Astrocyte of the spinal cord (primary cell): ENCODE results near the gene SETD5.

Source experiments
- DNase-seq: peaks from one replicate; pipeline ENCODE4 v3.0.0; 2011; ENCODE audit warnings: low read depth, low spot score
- H3K4me3 ChIP-seq: 2 replicates; pipeline ENCODE4 v1.5.1; 2011; ENCODE audit warnings: low read depth, mild to moderate bottlenecking, low read length, moderate library complexity
- in situ Hi-C: cut with HindIII; loops from 2 replicates; pipeline ENCODE4 v1.10.0; 2017; ENCODE audit warnings: low sequenced_read_pairs
- TF ChIP-seq, protein P1 (sequence below): IDR thresholded peaks from 2 replicates; pipeline ENCODE4 v1.5.1; 2012; ENCODE audit warnings: low read depth, mild to moderate bottlenecking, low read length, inconsistent platforms

The SETD5 gene

DNA sequence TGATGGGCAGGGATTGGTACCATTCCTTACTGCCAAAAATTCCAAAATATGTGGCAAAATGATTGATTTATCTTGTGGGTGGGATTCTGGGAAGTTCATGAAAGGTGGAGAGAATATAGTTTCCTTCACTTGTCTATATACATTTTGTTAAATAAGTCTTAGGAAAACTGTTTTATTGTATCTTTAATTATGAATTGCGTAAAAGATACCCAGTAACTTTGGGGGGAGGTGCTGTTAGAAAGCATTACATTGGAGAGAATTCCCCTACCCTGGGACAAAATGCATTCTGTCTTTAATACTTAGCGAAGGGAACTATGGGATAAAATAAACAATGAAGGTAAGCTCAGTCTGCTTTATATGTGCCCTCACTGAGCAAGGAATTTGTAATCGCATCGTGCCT lies 4.6 kb downstream of the SETD5 start:
- in situ Hi-C loops: no loop called here
- DNase-seq: no peak
- TF ChIP-seq, protein P1, sequence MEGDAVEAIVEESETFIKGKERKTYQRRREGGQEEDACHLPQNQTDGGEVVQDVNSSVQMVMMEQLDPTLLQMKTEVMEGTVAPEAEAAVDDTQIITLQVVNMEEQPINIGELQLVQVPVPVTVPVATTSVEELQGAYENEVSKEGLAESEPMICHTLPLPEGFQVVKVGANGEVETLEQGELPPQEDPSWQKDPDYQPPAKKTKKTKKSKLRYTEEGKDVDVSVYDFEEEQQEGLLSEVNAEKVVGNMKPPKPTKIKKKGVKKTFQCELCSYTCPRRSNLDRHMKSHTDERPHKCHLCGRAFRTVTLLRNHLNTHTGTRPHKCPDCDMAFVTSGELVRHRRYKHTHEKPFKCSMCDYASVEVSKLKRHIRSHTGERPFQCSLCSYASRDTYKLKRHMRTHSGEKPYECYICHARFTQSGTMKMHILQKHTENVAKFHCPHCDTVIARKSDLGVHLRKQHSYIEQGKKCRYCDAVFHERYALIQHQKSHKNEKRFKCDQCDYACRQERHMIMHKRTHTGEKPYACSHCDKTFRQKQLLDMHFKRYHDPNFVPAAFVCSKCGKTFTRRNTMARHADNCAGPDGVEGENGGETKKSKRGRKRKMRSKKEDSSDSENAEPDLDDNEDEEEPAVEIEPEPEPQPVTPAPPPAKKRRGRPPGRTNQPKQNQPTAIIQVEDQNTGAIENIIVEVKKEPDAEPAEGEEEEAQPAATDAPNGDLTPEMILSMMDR: no peak
- H3K4me3 ChIP-seq: no peak overlapping the region

DNA sequence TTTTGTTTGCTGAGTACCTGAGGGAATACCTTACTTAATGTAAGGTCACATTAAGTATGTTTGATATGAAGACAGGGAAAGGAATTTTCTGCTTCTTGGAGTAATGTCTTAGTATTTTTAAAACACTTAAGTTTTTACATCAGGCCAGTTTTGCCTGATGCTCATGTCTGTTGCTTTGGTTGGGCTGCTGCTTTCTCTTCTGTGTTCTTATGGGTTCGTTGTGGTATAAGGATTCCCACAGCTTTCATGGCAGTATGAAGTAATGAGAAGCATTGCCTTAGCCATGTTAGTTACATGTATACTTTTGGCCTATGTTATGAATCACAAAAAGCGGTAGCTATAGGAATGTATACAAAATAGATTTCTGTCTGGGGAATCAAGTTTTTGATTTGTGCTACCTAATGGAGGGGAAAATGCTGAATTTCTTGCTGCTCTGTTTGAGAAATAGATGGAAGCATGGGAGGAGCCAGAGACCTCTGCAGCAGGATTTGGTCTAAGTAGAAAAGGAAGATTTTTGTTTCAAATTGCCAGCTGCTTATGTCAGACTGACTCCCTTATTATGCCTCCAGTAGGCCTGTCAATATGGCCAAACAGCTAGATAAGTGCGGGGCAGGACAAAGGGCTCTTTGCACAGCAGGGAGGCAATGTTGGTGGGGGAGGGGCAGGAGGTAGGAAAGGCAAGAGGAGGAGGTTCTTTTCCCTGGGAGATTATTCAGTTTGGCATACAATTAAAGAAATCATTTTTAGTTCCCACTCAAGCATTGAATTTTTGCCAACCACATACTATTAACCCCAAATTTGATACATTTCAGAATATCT lies 5.2 kb downstream of the SETD5 start:
- DNase-seq: peak; percentile 39
- no peak overlapping the region for H3K4me3 ChIP-seq

DNA sequence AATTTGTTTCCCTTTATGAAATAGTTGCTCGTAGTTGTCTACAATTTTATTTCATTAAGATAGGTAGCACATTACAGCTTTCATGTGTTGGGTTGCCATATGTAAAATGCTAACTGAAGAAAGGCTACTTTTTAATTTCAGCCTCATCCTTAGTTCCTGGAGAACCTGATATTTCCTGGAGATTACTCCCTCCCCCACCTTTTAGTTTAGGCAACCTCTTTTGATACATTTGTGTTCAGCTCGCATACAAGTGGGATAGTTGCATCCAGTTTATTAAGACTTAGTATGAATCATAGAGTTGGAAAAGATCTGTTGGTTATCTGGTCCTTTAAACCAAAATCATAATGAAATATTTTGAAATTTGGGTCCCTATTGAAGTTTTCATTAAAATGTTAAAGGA lies 6.0 kb downstream of the SETD5 start:
- in situ Hi-C loops: no loop called here

More for the DNA sequence above, 5.2 kb downstream of the SETD5 start:
- TF ChIP-seq, protein P1: no peak
- in situ Hi-C loops: no loop called here

DNA sequence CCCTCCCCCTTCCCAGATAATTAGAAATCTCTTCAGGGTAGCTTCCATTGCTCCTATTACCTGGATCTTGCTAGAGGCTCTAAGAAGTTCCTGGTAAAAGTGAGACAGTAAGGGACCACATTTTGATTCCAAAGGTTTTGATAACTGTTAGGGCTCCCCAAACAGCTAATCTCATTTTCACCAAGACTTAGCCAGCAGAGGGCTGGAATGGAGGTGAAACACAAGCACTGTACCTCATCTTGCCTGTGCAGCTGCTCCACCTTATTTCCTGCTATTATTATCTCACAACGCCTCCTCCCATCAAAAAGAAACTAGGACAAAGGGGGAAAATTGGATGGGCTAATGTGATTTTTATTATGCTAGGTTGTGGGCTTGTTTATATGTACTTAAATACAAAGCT lies 7.3 kb downstream of the SETD5 start:
- in situ Hi-C loops: no loop called here
- no peak overlapping the region for H3K4me3 ChIP-seq
- TF ChIP-seq, protein P1: no peak
- DNase-seq: no peak

More for the DNA sequence above, 6.0 kb downstream of the SETD5 start:
- no peak overlapping the region for H3K4me3 ChIP-seq
- TF ChIP-seq, protein P1: no peak
- DNase-seq: no peak

DNA sequence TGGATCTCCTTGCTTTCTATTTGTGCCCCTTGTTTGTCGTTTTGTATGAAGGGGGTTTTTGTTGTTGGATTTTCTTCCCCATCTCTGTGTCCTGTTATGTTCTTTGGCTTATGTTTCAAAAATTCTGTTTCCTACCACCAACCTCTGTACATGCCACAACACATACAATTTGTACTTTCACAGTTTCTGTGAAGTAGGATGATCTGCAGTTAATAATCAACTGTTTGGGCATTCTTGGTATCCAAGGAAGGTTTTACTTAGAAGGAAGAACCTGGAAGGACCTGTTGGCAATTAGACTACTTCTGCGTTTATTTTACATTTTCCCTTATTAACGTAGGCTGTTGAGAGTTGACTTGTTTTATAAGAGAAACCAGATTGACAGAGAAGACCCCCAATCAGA lies 8.3 kb downstream of the SETD5 start:
- in situ Hi-C loops: no loop called here
- TF ChIP-seq, protein P1: no peak

DNA sequence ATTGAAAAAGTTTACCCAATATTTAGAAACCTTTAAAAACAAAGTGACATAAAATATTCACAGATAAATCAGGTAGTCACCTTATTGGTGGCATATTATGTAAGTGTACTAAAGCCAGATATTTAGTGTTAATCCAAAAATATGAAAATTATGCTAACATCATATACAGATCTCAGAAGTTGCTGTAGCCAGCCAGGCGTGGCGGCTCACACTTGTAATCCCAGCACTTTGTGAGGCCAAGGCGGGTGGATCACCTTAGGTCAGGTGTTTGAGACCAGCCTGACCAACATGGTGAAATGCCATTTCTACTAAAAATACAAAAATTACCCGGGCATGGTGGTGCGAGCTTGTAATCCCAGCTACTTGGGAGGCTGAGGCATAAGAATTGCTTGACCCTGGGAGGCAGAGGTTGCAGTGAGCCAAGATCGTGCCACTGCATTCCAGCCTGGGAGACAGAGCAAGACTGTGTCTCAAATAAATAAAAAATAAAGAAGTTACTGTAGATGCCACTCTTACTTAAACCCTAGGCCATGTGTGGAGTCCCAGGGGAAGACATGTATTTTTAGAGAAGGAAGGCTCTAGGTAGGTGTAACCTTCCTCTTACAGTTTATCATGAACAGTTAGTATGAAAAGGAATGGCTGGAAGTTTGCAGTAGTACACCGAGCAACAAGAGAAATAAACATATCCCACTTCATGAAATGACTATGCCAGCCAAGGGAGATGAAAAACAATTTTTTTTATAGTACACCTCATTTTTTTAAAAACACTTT lies 9.6 kb downstream of the SETD5 start:
- in situ Hi-C loops: no loop called here
- no peak for DNase-seq
- TF ChIP-seq, protein P1: no peak
- no peak overlapping the region for H3K4me3 ChIP-seq

More for the DNA sequence above, 8.3 kb downstream of the SETD5 start:
- DNase-seq: no peak
- no peak overlapping the region for H3K4me3 ChIP-seq
